GM13977 (cell line): ENCODE measurements around the gene METTL25B.

Source experiments
- DNase-seq: peaks from one replicate; pipeline ENCODE4 v3.0.0; 2012; ENCODE audit warnings: low spot score
- in situ Hi-C: fragments of 300-500 bp; cut with MboI; formaldehyde crosslinking; loops from one replicate; pipeline ENCODE4 v1.12.0; 2022; ENCODE audit warnings: low sequenced_read_pairs, low pct_unique_long_range_greater_than_20kb, mixed read lengths, inconsistent platforms; ENCODE audit not compliant: unreplicated experiment
- TF ChIP-seq, protein P1 (sequence below): IDR thresholded peaks from 2 replicates; pipeline ENCODE4 v1.5.1; 2012; ENCODE audit warnings: mild to moderate bottlenecking, control low read depth; ENCODE audit not compliant: insufficient read depth; ENCODE audit errors: extremely low read depth, missing control alignments

METTL25B gene

DNA sequence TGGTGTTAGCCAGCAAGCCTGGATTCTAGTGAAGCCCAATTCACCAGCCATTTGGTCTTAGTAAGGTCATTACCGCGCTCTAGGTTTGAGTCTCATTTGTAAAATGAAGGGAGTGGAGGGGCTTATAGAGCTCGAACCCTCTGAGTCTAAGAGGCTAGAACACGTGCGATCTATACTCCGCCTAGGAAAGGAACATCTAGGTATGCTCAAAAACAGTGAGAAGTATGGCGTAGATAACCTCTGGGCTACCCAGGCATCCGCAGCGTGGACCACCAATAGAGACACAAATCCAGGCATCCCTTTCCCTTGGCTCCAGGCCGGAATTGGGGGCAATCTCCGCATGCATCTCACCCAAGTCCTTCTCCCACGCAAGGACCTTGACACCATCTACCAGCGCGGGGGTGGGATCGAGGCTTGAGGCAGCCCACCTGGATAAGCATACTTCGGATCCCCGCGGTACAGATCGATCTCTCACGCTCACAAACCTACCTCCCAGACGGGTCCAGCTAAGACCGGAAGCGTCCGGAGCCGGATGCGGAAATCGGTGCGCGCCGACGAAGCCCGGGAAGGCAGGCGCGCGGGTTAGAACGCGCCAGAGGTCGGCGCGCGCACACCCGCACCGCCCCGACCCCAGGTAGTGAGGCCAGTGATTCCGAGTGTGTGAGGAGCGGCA, at the start of gene METTL25B:
Gene METTL25B, plus strand, starts transcription at position 544 of the 673 bp plus-strand sequence. CDS start 636 bp downstream, outside the sequence.
- peak; percentile 87 for DNase-seq
- TF ChIP-seq, protein P1, sequence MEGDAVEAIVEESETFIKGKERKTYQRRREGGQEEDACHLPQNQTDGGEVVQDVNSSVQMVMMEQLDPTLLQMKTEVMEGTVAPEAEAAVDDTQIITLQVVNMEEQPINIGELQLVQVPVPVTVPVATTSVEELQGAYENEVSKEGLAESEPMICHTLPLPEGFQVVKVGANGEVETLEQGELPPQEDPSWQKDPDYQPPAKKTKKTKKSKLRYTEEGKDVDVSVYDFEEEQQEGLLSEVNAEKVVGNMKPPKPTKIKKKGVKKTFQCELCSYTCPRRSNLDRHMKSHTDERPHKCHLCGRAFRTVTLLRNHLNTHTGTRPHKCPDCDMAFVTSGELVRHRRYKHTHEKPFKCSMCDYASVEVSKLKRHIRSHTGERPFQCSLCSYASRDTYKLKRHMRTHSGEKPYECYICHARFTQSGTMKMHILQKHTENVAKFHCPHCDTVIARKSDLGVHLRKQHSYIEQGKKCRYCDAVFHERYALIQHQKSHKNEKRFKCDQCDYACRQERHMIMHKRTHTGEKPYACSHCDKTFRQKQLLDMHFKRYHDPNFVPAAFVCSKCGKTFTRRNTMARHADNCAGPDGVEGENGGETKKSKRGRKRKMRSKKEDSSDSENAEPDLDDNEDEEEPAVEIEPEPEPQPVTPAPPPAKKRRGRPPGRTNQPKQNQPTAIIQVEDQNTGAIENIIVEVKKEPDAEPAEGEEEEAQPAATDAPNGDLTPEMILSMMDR: no peak
- in situ Hi-C loops: no loop called here

GRCh38 chr1:156680056-156680455, 48.2 kb upstream of the METTL25B start:
- TF ChIP-seq, protein P1: no peak
- in situ Hi-C loops: no loop called here
- DNase-seq: no peak

GRCh38 chr1:156681196-156681960, 46.9 kb upstream of the METTL25B start:
- in situ Hi-C loops: no loop called here
- TF ChIP-seq, protein P1: no peak
- DNase-seq: no peak

GRCh38 chr1:156682166-156682890, 45.9 kb upstream of the METTL25B start:
- in situ Hi-C loops: no loop called here
- TF ChIP-seq, protein P1: no peak
- DNase-seq: no peak

DNA sequence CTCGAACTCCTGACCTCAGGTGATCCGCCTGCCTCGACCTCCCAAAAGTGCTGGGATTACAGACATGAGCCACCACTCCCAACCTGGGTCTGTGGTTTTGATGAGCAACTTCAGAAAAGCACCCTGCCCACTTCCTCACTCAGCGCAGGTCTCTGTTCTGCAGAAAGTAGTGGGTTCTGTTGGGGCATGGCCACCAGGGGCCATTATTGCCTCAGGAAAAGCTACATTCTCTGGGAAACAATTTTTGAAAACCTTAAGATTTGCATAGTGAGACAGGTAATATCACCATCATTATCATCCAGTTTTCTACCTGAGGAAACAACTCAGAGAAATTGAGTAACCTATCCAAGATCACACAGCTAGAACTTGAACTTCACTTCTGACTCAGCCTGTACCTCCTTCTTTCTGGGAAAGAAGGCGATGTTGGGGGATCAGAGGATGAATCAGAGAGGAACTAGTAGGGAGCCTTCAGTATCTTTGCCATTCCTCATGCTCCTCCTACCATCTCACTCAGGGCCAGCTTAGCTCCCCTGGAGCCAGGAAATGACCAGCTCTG, 44.0 kb upstream of the METTL25B start:
- no peak for DNase-seq
- TF ChIP-seq, protein P1: no peak
- in situ Hi-C loops: no loop called here
